ENCODE measurements around the gene LYSET.

GRCh38 chr14:93171376-93171775 is 13.7 kb upstream of the LYSET start:
- no peak for TF ChIP-seq POLR2AphosphoS5 (IDR thresholded peaks at IDR 0.05)
- TF ChIP-seq CTCF (IDR thresholded peaks at IDR 0.05) = no peak
- TF ChIP-seq POLR2A (IDR thresholded peaks at IDR 0.05) = no peak
